Melanocyte of skin (primary cell): Measurements from ENCODE around the gene PHF5A. TPM values are rescaled to one million over a fixed set of nuclear protein-coding genes. Genes with fewer than 3 reads are reported as not detected.

Source experiments
- total RNA-seq, 2 donors: library from RNA; depleted of rRNA; stranded (reverse); fragments of >200 nt; gene quantifications; 2 replicates each; pipeline ENCODE4 v1.2.3, GENCODE V29; 2012

The PHF5A gene, protein sequence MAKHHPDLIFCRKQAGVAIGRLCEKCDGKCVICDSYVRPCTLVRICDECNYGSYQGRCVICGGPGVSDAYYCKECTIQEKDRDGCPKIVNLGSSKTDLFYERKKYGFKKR
- 10 to 100 TPM; 23.1 to 51.0 TPM for total RNA-seq

GRCh38 chr22:41468381-41469217 lies at the start of gene PHF5A, which contains the start of gene ACO2:
PHF5A (minus strand) TSS chr22:41468692; CDS start chr22:41468653, 39 bp downstream.
ACO2 (plus strand) TSS chr22:41469117; CDS start chr22:41469147, 30 bp downstream.

DNA sequence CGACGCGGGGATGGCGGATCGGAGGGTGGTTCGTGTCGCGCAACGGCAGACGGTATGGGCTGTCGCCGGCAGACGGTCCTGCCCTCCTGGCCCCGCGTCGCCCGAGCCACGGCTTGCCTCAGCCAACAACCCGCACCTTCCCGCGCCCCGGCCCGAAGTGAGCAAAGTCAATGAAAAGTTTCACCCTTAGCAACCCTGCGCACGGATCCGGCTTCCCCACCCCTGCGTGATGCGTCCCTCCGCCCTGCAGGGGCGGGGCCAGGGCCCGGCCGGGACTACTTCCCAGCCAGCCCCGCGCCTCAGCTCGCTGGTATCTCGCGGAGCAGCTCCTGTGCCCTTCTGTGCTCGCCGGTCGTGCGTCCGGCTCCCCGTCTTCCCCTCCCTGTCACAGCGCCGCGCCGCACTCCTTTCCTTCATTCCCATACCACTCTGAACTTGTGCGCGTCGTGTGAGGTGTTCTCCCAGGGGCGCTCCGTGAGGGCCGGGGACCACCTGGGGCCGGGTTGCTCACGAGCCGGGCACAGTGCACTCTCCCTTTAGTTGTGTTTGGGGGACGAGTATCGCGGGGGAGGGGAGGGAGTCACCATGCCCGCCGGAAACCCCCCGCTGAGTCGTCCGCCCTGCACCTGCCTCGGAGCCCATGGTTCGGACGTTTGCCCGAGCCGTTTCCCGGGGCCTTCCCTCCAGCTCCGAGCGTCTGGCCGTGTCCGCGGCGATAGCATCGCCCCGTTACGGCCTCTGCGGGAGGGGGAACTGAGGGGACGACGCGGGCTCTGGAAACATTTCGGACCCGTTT lies 21.7 kb downstream of the PHF5A start, which contains the start of gene TOB2:
Gene TOB2 (minus strand): TSS at position 163 of the 796 bp plus-strand sequence. CDS start 9,456 bp downstream, outside the sequence.

Other genes with a start within 250 kb of the PHF5A start
- gene CHADL, start 227.8 kb downstream of the PHF5A start, total RNA-seq, result under 1 TPM; 0.33 to 0.34 TPM
- gene RANGAP1, start 182.5 kb downstream of the PHF5A start, total RNA-seq, result 10 to 100 TPM; 49.6 to 95.2 TPM
- gene ZC3H7B, start 167.2 kb downstream of the PHF5A start, total RNA-seq, result 10 to 100 TPM; 37.2 to 41.3 TPM
- gene TEF, start 86.8 kb downstream of the PHF5A start, total RNA-seq, result 1 to 10 TPM; 3.0 to 3.8 TPM
- gene TOB2, start 21.9 kb downstream of the PHF5A start, total RNA-seq, result 10 to 100 TPM; 15.5 to 17.0 TPM
- 10 to 100 TPM; 72.3 to 86.4 TPM for gene ACO2, start 425 bp upstream of the PHF5A start, total RNA-seq
- 10 to 100 TPM; 18.2 to 33.0 TPM for gene POLR3H, start 75.8 kb upstream of the PHF5A start, total RNA-seq
- not detected for gene CSDC2, start 92.3 kb upstream of the PHF5A start, total RNA-seq
- gene PMM1, start 121.1 kb upstream of the PHF5A start, total RNA-seq, result 10 to 100 TPM; 13.4 to 14.3 TPM
- 10 to 100 TPM; 15.8 to 22.3 TPM for gene DESI1, start 152.4 kb upstream of the PHF5A start, total RNA-seq
- 100 to 1,000 TPM; 229 to 327 TPM for gene XRCC6, start 152.6 kb upstream of the PHF5A start, total RNA-seq
- gene SNU13, start 220.2 kb upstream of the PHF5A start, total RNA-seq, result 100 to 1,000 TPM in 1 of 2 donors, 10 to 100 TPM in 1; 76.7 to 111 TPM
- under 1 TPM in 1 of 2 donors, not detected in 1; 0.67 TPM for gene MEI1, start 230.8 kb upstream of the PHF5A start, total RNA-seq